NCI-H1105 treated with DMSO at 0.1 percent for 48 hours (cell line): ENCODE results near the gene OXSR1.
"Not testable (repeated sequence)": the region's sequence is repeated elsewhere in the genome, so short reads cannot be mapped to it uniquely, and the experiment has no call there.

Experiments used
- DNase-seq: peaks from one replicate; lab custom pipeline; 2025; lab: John Stamatoyannopoulos, UW

Gene OXSR1

GRCh38 chr3:38167591-38167990 is 2.3 kb downstream of the OXSR1 start:
- DNase-seq = no peak

GRCh38 chr3:38168151-38169026 is 3.1 kb downstream of the OXSR1 start:
- no peak for DNase-seq

- no peak for DNase-seq
These were observed 3.6 kb downstream of the OXSR1 start for GRCh38 chr3:38169027-38169317.

GRCh38 chr3:38170722-38171121 is 5.4 kb downstream of the OXSR1 start:
- no peak for DNase-seq

- no peak for DNase-seq
These were observed 6.3 kb downstream of the OXSR1 start for GRCh38 chr3:38171622-38172021.

GRCh38 chr3:38173834-38174418 is 8.6 kb downstream of the OXSR1 start:
- DNase-seq = no peak

GRCh38 chr3:38177181-38177580 is 11.8 kb downstream of the OXSR1 start:
- DNase-seq = no peak

GRCh38 chr3:38186781-38187180 is 21.4 kb downstream of the OXSR1 start:
- DNase-seq = no peak

- DNase-seq = no peak
These were observed 25.1 kb downstream of the OXSR1 start for GRCh38 chr3:38190481-38190881.

- not testable (repeated sequence) for DNase-seq
These were observed 37.6 kb downstream of the OXSR1 start for GRCh38 chr3:38202931-38203330.

GRCh38 chr3:38203690-38204089 is 38.4 kb downstream of the OXSR1 start:
- DNase-seq = no peak

GRCh38 chr3:38204599-38205471 is 39.5 kb downstream of the OXSR1 start:
- DNase-seq = no peak

- DNase-seq = no peak
These were observed 40.1 kb downstream of the OXSR1 start for GRCh38 chr3:38205472-38205805.

GRCh38 chr3:38207254-38208003 is 42.1 kb downstream of the OXSR1 start:
- no peak for DNase-seq

- no peak for DNase-seq
These were observed 44.9 kb downstream of the OXSR1 start for GRCh38 chr3:38210141-38210757.

GRCh38 chr3:38212141-38212540 is 46.8 kb downstream of the OXSR1 start:
- DNase-seq = no peak

- no peak for DNase-seq
These were observed 49.2 kb downstream of the OXSR1 start for GRCh38 chr3:38214560-38214959.

- DNase-seq = no peak
These were observed 54.4 kb downstream of the OXSR1 start for GRCh38 chr3:38219609-38220197.

GRCh38 chr3:38221005-38221404 is 55.7 kb downstream of the OXSR1 start:
- DNase-seq = no peak

GRCh38 chr3:38222032-38222634 is 56.8 kb downstream of the OXSR1 start:
- no peak for DNase-seq

GRCh38 chr3:38224357-38224756 is 59.0 kb downstream of the OXSR1 start:
- DNase-seq = no peak
